Activated CD4-positive, alpha-beta T cell treated with anti-CD3 and anti-CD28 coated beads, Interleukin-2, Interleukin-4, amounts not matched to agents 100 ng/mL and 50 ng/mL, durations not matched to agents 16 hours and 8 hours (primary cell): ENCODE measurements around the gene CELF2.

Experiments used
- DNase-seq: peaks from one replicate; pipeline ENCODE4 v3.0.0-alpha.2; 2020; ENCODE audit warnings: low spot score

The CELF2 gene

DNA sequence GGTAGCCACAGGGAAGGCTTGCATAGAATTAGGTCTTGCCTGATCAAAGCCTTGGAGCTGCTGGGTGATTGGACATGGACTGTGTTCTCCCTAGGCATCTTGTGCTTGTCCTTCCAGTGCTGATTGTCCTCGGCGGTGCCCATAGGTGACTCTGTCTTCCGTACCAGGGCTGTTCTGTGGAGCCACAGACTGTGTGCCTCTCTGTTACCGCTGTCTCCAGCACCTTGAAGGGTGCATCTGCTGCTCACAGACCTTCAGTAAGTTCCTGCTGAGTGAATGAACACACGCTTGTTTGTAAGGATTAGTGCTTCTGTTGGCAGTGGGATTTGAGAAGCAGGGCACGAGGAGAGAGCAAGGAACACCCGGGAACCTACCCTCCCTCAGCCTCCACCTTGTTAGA, 116.7 kb downstream of the CELF2 start:
- DNase-seq = no peak

DNA sequence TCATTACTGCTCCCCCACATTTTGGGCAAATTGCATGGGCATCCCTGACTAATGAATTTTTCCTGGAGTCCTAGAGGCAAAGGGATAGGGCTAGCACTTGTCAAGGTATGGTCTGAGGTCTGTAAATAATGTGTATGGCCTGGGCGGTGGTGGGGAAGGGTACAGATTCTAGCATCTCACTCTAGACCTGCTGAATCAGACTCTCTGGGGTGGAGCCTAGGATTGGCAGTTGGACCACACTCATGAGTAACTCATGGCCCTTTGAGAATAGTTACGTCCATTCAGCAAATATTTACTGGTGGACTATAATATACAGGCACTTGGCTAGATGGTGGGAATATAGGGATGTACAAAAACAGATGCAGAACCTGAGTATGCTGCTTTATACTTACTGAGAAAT, 118.0 kb downstream of the CELF2 start:
- no peak for DNase-seq

DNA sequence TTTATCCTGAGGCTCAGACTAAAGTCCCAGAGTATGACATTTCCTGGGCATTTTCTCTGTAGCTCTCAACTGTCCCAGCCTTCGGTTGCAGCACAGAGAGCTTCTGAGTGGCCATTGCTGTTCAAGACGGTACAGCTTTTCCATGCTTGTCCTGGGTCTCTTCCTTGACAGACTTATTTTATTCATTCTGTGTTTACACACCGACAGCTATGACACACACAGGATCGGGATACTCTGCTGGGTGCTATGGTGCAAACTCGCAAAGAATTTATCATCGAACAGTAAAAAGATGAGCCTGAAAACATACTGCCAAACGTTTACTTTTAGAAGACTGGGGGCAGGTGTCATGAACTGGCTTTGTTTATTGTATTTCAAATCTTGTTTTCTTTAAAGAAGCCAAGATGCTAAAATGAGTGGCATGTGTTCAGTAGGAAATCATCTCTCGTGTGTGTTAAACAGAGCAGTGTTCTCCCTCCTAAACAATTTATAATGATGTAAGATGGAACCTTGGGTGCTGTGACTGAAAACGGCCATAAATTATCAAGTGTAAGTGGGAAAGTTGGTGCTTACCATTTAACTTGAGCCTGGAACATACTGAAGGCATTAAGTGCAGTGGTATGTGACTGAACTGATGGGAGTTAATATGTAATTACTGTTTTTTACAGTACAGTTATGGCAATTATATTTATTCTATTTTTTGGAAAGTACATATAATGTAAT, 120.8 kb downstream of the CELF2 start:
- no peak for DNase-seq

DNA sequence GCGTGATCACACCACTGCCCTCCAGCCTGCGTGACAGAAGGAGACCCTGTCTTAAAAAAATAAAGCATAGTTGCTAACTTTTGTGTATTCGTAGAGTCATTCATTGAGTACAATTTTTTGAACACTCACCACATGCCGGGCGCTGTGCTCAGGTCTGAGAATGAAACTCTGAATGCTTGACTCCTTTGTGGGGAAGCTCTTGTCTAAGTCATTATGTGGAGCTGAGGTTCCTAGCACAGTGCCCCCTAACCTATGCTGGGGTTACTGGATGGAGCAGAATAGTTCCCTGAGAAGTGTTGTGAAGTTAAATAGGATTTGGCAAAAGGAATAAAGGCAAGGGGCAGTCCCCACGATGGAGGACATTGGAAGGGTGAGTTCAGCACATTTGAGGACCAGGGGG, 123.3 kb downstream of the CELF2 start:
- no peak for DNase-seq

DNA sequence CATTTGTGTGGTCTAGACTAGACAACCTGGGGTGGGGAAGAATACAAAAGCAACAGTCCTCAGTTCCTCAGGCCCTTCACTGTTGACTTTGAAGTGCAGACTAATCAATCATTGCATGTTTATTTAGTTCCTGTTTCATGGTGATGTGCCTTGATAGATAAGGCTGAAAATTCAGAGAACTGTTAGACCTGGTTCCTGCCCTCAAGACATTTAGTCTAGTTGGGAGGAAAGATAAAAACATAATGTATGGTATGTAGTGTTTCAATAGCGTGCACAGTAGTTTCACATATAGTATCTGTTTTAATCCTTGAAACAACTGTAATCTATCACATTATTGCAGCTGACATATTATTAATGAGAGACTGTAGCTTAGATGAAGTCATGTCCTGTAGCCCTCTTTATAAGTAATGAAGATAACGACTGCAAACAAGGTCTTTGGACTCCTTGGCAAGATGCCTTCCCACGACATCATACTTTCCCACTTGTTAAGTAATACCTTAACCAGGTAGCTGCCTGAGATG, 124.0 kb downstream of the CELF2 start:
- no peak for DNase-seq

DNA sequence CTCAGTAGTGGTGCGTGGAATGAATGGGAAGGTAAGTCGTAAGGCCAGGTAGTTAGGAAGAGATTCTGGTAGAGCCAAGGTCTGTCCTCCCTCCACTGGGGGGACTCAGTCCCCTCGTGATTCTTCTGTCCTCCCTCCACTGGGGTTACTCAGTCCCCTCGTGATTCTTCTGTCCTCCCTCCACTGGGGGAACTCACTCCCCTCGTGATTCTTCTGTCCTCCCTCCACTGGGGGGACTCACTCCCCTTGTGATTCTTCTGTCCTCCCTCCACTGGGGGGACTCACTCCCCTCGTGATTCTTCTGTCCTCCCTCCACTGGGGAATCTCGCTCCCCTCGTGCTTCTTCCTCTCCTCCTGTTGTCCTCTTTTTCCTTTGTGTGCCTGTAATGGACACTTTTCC, 125.1 kb downstream of the CELF2 start:
- no peak for DNase-seq

DNA sequence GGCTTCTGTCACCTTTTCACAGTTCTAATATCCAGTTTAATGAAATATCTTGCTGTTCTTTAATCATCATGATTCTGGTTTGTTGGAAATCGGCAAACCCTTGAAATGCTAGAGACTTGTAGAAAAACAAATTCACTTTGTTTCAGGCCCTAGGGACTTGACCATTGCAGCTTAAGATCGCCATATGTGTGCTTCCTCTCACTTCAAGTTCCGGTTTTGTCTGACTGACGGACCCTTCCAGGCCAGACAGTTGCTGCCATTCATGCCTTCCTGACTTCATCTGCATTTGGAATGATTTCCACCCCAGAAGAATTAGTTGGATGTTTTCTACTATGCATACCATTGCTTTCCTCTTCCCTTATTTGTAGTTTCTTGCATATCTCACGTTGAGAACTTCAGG, 125.6 kb downstream of the CELF2 start:
- no peak for DNase-seq

DNA sequence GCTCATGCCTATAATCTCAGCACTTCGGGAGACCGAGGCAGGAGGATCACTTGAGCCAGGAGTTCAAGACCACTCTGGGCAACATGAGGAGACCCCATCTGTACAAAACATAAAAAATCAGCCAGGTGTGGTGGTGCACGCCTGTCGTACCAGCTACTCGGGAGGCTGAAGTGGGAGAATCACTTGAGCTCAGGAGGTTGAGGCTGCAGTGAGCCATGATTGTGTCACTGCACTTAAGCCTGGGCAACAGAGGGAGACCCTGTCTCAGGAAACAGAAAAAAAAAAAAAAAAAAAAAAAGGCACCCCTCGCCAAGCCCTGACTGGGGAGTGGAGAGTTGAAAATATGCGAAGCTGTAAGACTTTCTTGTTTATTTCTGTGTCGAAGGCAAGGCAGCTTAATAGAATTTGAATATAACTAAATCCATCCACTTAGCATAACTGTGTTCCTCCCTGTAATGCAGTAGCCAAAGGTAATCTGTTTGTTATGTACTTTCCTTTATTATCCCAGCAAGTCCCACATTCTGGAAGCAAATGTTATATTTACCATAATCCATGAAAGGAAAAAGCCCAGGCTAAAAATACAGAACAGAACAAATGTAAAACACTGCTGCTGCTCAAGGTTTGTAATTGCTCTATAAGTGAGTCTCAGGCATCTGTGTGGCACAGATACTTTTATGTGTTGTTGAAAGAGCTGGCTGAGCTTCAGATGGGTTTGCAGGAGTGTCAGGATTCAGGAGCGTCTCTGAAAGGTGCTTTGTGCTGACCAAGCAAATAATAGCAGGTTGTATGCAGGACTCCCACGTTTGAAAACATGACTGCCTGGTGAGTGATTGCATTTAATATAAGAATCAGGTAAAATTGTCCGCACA, 127.2 kb downstream of the CELF2 start:
- DNase-seq = no peak

DNA sequence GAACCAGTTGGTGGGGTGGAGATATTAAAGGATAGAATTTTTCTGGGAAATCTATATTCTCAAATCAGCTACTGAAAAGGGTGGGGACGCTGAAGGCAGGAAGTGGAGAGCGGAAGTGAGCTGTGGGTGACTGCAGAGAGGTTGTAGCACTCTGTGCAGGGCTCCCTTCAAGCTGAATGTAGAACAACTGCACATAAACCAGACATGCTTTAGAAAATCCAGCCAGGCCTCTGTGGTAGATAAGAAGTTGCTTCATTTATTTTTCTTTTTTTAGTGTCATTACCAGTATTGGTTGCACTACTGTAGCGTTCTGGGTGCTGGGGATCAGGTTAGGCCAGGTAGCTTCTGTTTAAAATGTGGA, 127.8 kb downstream of the CELF2 start:
- DNase-seq = peak; percentile 71

DNA sequence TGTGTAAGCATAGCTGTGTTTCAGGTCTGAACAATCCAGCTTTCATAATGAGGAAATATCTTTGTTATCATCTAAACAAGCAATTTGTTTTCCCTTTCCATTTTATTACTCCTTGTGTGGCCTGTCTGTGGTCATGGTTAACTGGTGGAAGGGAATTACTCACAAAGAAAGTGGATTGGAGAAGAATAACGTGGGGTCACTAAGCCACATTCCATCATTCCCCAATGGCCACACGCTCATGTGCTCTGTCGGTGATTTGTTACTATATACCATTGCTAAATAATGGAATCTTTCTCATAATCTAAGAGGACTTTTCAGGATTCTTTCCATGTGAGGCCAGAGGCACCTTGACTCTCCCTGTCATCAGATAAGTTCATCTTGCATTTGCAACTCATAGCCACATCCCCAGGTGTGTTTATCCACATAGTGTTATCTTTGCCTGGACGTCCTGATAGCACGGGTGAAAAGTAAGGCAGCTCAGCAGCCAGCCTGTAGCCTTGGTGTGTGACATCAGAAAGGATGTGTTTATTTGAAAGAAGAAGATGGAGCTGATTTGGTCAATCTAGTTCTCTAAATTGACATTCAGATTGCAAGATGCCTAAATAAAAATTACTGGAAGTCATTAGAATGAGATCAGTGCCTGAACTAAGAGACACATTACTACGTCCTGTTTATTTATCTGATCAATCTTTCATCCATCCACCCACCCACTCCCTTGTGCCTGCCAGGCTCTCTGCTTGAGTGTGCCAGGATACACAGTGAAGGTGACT, 128.9 kb downstream of the CELF2 start:
- DNase-seq = no peak

DNA sequence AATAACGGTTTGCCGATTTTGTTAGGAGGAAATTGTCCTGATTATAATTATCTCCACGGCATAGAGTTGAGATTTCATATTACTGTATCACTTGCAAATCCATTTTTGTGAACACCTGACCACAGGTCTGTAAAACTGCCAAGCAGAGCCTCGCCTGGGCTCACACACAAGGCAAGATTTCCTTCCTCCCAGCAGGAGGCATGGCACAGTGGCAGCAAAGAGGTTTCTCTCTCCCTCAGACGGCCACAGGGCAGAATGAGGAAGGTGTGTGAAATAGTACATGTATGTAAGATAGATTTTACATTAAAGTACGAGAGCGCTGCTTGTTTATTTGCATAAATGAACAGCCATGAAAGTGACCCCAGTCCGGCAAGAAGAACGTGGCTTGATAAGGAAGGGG, 130.1 kb downstream of the CELF2 start:
- DNase-seq = peak; percentile 37

DNA sequence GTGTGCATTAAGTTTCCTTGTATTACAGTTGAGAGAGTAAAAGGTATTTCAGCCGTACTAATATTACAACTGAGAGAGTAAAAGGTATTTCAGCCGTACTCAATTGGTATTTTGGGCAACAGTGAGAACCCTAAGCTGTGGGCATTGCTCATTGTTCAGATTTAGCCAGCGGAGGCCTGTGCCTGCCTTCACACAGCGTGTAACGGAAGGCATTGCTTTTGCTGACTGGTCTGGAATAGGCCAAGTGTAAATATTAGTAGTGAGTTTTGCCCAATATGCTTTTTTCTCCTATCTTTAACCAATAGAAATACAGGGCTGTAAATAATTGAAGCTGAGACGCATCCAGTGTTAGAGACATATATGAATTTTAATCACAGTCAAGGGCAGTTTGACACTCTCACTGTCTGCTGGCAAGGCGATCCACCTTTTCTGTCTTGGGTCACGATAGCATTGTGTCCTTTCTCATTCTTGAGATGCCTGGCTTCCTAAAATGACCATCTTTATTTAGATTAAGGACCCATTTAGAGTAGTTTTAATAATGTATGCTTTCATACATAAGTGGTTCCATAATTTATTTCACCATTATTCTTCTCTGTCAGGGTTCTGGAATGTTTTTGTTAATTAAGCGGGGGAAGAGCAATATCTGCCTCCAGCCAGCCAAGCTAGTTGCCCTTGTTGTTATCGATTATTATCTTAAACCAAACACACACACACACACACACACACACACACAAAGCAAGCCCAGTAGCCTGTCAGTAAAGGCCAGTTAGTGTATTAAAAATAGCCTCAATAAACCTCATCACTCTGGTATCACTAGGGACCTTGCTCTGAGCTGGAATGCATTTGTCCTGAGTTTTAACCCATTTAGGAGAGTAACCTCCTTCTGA, 130.7 kb downstream of the CELF2 start:
- DNase-seq = no peak

DNA sequence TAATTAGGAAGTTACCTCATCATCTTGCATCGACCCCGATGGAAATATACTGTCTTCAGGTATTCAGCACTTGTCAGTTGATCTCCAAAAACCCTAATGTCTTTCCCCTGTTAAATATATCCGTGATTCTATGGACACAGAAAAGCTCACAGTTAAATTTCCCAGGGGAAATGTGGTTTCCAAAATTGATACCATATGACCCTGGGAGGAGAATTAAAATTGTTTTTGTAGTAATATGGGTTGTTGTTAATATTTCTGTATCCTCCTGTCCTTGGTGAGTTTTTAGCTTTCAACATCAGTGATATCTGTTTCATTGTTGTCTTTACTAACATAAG, 132.1 kb downstream of the CELF2 start:
- DNase-seq = no peak

DNA sequence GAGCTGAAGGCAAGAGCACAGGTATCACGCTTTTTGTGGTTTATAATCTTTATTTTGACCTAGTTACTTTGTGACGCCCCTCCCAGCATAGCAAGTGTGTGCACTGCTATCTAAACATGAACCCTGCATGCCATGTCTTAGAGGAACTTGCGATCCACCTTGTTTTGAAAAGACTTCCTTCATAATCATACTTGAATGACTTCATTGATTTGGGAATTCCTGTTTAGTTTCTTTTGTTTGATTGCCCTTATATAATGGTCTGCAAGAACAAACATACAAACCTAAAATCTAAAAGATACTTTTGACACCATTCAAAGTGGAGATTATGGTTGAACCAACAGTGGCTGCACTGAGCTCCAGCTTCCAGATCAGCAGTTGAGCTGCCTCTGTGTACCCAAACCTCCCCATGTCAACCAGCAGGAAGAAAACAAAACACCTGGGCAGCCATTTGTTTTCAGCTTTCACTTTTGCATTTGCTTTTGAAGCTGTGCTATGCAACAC, 132.6 kb downstream of the CELF2 start:
- no peak for DNase-seq

DNA sequence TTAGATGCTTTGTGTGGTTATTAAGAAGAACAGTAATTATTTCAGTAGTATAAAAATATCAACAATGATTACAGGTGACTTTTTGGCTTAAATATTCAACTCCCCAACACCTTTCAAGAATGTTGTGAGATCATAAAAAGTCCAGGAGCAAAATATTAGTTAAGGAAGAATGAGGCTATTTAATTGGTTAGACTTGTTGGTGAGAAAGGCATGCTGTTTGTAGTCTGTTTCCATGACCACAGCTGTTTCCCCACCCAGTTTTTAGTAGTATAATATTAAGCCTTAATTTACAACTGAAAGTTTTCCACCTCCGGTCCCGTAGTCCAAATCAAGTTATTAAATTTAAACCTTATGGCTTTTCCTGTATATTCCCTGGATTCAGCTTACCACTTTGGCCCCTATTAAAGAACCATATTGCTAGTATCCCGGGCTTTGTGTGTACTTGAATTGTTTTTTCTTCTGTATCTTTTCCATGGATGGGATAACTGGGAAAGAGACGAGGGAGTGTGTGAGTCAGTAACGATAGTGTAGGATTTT, 133.3 kb downstream of the CELF2 start:
- DNase-seq = no peak

DNA sequence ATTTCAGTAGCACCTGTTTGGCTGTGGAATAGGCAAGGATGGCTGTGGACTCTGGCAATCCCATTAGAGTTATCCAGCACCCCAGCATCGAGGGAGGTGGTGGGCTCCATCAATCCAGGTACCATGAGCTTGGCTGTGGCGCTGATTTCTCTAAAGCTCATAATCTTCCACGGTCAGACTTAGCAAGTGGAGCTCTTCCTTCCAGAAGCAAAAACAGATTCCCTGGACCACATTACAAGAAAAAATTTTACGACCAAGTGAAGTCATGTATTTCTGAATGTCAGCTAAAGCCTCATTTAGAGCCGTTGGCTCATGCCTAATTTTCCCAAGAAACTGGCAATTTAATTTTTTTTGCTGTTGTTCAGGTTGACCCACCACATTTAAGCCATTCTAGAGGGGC, 135.1 kb downstream of the CELF2 start:
- no peak for DNase-seq

DNA sequence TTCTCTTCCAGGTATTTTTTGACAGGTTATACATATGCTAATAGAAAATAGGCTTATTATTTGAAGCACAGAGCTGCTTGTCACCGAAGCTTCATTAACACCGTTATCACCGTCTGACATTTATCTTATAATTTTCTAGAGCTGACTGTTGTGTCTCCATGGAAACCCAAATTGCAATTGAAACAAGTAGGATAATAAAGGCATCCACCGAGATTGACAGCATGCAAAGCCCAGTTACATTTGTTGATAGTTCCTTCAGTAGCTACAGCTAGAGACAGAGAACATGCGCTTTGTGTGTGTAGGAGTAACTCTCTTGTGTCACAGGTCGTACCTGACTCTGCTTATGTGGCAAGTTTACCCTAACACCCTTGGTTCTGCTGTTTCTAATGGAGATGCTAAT, 135.6 kb downstream of the CELF2 start:
- no peak for DNase-seq

DNA sequence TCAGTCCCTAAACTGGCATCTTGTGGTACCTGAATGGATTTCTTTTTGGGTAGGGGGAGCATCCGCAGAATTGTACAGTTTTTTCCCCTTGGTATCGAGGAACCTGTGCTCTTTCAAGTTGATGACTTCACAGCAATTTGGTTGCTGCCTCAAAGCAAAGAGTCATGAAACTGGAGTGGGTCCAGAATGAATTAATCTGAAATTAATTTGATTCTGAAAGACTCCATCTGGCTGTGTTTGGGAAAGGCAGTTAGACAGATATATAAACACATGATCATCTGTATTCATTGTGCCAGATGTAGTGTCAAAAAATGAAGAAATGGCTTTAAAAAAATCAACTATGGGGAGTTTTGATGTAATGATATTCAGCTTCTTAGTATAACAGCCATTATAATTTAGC, 136.1 kb downstream of the CELF2 start:
- no peak for DNase-seq

DNA sequence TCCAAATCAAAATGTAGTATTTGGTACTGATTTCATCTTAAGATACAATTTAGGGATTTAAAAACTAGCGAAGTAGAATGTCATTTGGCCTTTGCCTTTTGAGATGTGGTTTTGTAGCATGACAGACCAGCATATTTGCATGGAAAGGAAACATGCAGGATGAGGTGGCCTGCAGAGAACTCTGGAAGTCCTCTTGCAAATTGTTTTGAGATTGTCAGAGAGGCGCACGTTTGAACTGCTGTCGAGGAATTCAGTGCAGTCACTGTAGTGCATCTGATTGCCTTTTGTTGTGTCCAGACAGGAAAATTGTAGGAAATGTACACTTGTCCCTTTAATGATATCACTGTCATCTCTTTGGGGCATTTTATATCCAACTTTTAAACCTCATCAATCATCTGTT, 136.7 kb downstream of the CELF2 start:
- DNase-seq = no peak

DNA sequence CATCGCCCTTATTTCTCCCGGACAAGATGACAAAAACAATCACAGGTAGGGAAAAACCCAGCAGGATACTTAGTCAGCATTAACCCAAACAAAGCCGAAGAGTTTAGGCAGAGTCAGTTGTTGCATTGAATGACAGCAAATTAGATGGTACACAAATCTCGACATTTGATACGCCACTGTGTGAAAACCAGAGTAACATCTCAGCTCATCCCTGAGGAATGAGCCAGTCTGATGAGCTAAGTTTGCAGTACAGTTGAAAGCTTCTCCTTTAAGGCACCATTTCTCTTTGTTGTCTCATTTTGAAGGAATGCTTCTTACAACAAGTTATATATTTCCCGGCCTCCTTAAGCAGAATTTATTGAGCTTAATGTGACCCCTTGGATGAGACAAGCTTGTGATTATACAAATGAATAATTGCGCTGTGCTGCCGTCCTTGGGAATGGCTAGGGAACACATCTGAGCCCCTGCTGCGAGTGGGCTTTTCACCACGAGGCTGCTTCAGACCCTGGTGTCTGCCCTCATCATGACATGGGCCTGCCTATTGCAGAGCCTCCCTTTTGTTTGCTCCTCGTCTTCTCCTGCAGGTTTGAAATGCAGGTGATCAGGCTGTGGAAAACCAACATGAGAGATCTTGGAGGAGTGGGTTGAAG, 137.3 kb downstream of the CELF2 start:
- no peak for DNase-seq

DNA sequence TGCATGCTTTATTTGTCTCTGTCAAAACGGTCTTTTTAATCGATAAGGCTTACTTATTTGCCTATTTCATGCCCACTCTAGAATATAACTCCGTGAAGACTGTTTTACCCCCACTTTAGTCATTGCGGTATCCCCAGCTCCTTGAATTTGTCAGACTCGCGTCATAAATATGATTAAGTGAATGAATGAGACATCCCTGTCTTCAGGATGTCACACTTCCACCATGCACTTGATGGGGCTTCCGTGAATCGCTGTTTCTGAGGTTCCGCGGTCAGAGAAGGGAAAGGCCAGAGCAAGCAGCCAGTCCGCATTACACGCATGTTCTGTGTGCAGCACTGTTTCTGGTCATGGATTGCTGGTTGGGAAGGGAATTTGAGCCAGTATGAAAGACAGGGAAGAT, 138.8 kb downstream of the CELF2 start:
- no peak for DNase-seq
